GM10847 (cell line): Measurements from ENCODE around the gene UHMK1.

Experiments used
- POLR2A ChIP-seq: IDR thresholded peaks from 2 replicates; pipeline ENCODE4 v1.6.1; 2011; ENCODE audit not compliant: insufficient read length; ENCODE audit errors: extremely low read depth

The UHMK1 gene, protein sequence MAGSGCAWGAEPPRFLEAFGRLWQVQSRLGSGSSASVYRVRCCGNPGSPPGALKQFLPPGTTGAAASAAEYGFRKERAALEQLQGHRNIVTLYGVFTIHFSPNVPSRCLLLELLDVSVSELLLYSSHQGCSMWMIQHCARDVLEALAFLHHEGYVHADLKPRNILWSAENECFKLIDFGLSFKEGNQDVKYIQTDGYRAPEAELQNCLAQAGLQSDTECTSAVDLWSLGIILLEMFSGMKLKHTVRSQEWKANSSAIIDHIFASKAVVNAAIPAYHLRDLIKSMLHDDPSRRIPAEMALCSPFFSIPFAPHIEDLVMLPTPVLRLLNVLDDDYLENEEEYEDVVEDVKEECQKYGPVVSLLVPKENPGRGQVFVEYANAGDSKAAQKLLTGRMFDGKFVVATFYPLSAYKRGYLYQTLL

DNA sequence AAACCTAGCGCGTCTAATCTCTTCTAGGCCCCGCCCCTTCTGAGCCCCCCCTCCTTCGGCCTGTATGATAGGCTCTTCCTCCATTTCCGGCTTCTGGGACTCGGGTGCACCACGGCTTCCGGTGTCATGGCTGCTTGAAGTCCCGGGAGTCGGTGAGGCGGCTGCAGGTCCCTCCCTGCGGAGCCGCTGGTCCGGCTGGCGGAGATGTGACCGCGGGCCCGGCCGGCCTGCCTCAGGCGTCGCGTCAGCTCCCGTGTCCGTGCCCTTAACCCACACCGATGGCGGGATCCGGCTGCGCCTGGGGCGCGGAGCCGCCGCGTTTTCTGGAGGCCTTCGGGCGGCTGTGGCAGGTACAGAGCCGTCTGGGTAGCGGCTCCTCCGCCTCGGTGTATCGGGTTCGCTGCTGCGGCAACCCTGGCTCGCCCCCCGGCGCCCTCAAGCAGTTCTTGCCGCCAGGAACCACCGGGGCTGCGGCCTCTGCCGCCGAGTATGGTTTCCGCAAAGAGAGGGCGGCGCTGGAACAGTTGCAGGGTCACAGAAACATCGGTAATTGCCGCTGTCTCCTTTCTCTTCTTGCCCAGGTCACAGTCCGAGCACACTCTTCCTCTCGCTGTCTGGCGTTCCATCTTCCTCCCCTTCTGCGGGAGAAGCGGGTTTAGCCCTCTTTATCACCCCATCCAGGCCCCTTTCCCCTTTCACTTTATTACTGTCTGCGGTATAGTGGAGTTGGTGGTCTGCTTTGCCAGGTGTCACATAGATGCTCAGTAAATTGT lies at the start of gene UHMK1:
Gene UHMK1 (plus strand): TSS at position 96 of the 773 bp plus-strand sequence. CDS start 183 bp downstream, at position 279.
- TF ChIP-seq POLR2A, result peak; percentile 77

DNA sequence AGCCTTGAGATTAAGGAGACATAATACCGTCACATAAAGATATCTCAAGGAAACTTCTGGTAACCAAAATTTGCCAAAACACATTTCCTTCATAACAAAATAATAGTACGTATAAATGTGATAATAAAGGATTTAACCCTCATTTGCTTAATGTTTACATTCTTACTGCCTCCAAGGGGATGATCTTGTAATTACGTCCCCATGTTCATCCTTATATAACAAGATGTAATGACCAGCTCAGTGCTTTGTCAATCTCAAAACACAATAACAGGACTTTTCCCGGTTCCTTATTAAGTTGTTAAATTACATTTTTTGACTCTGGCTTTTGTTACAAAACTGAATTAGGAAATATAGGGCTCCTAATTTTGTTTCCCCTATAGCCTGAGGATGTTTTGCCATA lies 41.3 kb upstream of the UHMK1 start:
- TF ChIP-seq POLR2A, result no peak

DNA sequence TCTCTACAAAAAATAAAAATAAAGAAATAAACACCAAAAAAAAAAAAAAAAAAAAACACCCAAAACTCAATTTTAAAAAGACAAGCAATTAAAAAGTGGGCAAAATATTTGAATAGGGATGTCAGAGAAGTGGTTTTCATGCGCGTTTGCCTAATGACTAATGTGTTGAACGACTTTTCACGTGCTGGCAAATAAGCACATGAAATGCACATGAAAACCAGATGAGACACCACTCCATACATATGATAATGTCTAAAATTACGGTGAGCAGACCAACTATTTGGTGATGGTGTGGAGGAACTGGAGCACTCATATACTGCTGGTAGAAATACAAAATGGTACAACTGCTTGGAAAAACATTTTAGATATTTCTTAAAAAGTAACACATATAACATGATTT lies 39.4 kb upstream of the UHMK1 start:
- no peak for TF ChIP-seq POLR2A

DNA sequence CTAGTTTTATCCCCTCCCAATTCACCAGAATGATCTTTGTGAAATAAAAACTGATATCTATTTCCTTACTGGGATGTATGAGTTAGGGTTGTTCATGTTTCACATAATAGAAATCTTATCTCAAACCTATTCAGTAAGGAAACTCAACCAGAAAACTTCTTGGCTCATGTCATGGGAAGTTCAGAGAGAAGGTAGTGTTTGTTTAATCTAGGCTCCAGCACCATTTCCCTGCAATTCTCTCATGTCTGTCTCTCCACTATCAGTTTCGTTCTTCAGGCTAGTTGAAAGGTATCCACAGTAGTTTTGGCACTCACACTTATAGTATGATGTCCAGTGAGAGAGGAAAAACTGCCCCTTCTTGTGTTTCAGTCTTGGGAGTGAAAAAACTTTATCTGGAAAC lies 34.6 kb upstream of the UHMK1 start:
- no peak for TF ChIP-seq POLR2A

DNA sequence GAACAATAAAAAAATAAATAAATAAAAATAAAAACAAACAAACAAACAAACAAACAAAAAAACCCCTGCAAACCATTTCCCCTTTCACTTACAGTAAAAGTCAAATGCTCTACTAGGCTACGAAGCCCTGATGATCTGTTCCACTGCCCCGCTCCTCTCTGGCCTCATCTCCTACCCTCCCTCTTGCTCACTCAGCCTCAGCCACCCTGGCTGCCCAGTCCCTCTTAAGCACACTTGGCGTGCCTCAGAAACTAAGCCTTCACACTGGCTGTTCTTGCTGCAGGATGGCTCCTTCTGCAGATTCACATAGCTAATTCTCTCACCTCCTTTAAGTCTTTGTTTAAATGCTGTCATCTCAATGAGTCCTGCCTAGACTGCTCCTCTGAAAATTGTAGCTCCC lies 30.8 kb upstream of the UHMK1 start:
- no peak for TF ChIP-seq POLR2A

DNA sequence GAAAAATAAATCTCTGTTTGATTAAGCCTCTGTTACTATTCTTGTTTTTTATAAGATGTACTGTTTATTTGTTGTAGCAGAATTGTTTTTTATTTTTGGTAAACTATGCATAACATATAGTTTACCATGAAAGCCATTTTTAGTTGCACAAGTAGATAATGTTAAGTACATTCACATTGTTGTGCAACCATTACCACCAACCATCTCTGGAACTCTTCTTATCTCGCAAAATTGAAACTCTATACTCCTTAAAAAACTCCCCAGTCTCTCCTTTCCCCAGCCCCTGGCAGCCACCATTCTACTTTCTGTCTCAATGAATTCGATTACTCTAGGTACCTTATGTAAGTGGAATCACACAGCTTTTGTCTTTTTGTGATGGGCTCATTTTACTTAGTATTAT lies 27.4 kb upstream of the UHMK1 start:
- no peak for TF ChIP-seq POLR2A

DNA sequence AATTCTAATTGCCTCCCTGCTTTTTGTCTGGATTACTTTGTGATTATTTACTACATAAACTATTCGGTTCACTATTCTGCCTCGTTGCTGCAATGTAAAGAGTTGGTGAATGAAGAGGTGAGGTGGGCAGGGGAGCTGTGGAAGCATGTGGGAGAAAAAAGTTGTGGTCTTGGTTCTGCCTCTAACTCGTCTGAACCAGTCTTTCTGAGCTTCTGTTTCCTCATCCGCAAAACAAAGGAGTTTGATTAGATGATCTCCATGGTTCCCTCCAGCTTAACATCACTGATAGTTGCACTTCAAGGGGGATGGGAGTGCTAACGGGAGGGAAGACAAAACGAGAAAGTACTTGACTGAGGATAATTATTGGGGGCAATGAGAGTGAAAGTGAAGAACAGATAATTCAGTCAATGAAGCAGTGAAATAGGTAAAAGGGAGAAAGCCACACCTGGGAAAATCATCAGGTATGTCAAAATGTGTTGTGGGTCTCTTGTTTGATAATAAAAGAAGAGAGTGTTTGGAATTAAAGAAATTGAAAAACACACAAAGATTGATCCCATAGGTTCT lies 26.2 kb upstream of the UHMK1 start:
- TF ChIP-seq POLR2A, result no peak

DNA sequence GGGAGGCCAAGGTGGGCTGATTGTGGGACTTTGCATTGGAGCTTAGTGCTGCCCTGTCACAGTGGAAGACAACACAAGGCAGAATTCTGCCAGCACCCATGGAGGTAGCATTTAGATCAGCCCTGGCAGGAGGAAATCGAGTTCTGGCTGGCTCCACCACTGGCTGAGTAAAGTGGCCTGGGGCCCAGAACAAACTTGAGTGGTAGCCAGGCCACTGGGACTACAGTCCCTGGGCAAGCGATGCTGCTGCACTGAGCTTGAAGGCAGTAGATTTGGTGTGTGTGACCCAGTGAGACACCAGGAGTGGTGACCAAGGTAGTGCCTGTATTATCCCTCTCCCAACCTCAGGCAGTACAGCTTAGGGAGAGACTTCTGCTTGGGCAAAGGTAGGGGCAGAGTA lies 22.5 kb upstream of the UHMK1 start:
- no peak for TF ChIP-seq POLR2A

DNA sequence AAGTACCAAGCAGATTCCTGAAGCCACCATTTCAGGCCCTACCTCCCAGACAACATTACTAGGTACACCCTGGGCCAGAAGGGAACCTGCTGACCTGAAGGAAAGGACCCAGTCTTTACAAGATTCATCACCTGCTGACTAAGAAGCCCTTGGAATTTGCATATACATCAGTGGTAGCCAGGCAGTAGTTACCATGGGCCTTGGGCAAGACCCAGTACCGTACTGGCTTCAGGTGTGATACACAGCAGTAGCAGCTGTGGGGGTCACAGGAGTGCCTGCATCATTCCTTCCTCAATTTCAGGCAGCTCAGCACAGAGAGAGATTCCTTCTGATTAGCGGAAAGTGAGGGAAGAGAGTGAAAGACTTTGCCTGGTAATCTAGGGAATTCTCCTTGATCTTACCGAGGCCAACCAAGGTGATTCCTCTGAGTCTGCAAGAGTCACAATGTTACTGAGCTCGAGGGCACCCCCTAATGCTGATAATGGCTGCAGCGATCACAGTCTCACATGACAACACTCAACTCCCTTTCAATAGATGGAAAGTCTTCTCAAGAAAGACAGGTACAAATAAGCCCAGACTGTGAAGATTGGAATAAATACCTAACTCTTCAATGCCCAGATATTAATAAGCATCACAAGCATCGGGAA lies 22.0 kb upstream of the UHMK1 start:
- no peak for TF ChIP-seq POLR2A

DNA sequence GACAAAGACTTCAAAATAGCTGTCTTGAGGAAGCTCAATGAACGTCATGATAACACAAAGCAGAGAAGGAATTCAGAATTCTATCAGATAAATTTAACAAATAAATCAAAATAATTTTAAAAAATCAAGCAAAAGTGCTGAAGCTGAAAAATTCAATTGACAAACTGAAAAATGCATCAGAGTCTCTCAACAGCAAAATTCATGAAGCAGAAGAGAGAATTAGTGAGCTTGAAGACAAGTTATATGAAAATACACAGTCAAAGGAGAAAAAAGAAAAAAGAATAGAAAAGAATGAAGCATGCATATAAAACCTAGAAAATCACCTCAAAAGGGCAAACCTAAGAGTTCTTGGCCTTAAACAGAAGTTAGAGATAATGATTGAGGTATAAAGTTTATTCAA lies 21.0 kb upstream of the UHMK1 start:
- no peak for TF ChIP-seq POLR2A

DNA sequence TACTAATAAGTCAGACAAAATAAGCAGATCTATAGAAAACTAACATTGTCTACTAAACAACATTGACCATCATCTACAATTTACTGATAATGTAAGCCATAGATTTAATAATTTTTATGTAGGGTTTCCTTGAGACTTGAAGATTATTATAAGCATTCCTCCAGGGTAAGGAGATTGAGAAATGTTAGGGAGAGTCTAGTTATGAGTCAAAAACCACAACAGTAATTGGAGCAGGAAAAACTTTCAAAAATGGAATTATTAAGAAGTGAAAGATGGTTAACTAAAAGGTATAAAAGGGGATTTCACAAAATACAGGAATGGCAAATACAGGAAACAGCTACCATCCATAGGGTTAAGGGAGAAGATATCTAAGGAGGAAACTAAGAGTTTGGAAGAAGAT lies 12.4 kb upstream of the UHMK1 start:
- TF ChIP-seq POLR2A, result no peak

DNA sequence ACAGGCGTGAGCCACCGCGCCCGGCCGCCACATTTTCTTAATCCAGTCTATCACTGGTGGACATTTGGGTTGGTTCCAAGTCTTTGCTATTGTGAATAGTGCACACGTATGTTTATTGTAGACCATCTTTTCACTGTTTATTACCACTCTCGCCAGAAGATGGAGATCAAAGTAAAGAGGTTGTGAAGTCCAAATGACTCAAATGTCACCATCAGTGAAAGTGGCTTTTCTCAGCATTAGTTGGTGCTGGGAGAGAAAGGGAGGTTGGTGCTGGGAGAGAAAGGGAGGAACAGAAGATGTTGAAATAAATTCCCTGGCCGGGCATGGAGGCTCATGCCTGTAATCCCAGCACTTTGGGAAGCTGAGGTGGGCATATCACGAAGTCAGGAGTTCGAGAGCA lies 10.4 kb upstream of the UHMK1 start:
- TF ChIP-seq POLR2A, result no peak

DNA sequence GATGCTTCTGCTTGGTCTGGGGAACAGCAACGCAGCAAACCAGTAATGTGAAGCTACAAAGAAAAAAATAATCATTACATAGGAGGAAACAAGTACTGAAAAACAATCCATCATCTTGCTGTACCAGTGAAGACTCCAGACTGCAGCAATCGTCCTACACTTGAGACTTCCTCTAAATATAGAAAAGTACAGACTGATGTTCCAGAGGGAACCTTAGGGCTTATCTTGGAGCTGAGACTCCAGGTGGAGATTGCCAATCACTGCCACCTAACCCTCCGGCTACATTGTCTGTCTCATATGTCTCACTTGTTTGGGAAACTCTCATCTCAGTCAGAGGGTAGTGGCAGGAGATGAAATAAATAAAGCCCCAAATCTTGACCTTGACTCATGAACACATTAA lies 9.4 kb upstream of the UHMK1 start:
- TF ChIP-seq POLR2A, result no peak

DNA sequence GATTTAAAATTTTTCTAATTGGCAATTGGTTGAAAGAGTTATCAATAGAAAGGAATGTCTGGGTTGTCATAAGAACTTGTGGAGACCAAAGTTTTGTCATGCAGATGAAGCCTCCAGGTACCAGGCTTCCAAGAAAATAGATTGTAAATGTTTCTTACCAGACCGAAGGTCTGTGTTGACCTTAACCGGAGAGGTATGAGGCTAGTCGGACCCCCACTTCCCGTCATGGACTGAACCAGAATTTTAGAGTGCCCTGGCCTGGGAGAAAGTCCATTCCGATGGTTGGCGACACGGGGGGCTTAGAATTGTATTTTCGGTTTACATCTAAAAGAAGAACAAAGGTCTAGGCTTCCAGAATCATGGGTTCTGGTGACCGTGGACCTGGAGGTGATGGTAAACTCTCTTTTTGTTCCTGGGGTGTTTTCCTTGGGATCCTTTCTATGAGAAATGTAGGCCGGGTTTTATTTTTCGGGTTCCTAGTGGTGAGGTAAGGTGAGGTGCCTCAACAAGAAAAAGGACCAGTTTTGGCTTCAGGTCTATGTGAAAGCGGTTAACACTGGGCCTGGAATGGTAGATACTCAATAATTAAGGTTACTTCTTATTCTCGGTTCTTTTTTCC lies 405 bp upstream of the UHMK1 start:
- no peak for TF ChIP-seq POLR2A

DNA sequence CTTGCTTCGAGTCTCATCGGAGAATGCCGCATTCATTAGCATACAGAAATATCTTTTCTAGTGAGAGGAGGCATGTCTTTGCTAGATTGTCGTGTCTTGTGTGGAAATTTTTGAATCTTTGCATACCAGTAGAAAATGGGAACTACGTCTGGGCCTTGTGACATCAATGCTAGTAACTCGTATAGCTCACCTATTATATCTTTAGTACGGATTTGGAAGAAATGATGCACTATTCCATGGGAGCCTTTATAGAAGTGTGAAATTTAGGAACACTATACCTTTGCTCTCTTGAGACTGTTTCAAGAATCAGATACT lies 835 bp downstream of the UHMK1 start:
- no peak for TF ChIP-seq POLR2A
